Measurements from ENCODE around the gene SLC35G4. TPM values are rescaled to one million over a fixed set of nuclear protein-coding genes. Genes with fewer than 3 reads are reported as not detected.

Gene SLC35G4
- total RNA-seq, 1 experiment from 2014 or later = not detected

- H2AK5ac ChIP-seq (ENCODE audit: insufficient read length, low read length) = no peak overlapping the region
- H2AFZ ChIP-seq (ENCODE audit: low read length) = no peak overlapping the region
- H3K23ac ChIP-seq (ENCODE audit: insufficient read length, low read depth, low read length) = no peak overlapping the region
- no peak overlapping the region for H2BK12ac ChIP-seq (ENCODE audit: insufficient read length, low read depth, low read length)
- TF ChIP-seq, protein P1, sequence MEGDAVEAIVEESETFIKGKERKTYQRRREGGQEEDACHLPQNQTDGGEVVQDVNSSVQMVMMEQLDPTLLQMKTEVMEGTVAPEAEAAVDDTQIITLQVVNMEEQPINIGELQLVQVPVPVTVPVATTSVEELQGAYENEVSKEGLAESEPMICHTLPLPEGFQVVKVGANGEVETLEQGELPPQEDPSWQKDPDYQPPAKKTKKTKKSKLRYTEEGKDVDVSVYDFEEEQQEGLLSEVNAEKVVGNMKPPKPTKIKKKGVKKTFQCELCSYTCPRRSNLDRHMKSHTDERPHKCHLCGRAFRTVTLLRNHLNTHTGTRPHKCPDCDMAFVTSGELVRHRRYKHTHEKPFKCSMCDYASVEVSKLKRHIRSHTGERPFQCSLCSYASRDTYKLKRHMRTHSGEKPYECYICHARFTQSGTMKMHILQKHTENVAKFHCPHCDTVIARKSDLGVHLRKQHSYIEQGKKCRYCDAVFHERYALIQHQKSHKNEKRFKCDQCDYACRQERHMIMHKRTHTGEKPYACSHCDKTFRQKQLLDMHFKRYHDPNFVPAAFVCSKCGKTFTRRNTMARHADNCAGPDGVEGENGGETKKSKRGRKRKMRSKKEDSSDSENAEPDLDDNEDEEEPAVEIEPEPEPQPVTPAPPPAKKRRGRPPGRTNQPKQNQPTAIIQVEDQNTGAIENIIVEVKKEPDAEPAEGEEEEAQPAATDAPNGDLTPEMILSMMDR (conservative IDR thresholded peaks at IDR 0.05) = no peak
- peaks cover 13 to 24% of the 10 kb centered on the region in 2 experiments; a peak in 4 of 5 replicates for H3K9me3 Mint-ChIP-seq
- no peak overlapping the region for H3K9ac ChIP-seq (ENCODE audit: extremely low read depth, insufficient read length, low read length)
- no peak overlapping the region for H3T11ph ChIP-seq (ENCODE audit: low read length)
- no peak overlapping the region for H3K4ac ChIP-seq (ENCODE audit: low read depth, low read length)
- H3K36me3 Mint-ChIP-seq (ENCODE audit: insufficient read depth in 1 of 3, low read depth in 3 of 3) = peaks cover 0 to 20% (median 3%) of the 10 kb centered on the region in 3 experiments; a peak in 5 of 7 replicates
- H3K4me2 ChIP-seq (ENCODE audit: insufficient read depth, insufficient read length, low read length) = no peak overlapping the region
- H2BK5ac ChIP-seq (ENCODE audit: insufficient read length, low read length) = no peak overlapping the region
- H3K27ac ChIP-seq (ENCODE audit: insufficient read length, low read depth, low read length) = no peak overlapping the region
- H3K9me3 ChIP-seq (ENCODE audit: control insufficient read depth, low read depth, low read length) = no peaks in the 10 kb centered on the region
- H3K4me3 Mint-ChIP-seq = no peak overlapping the region
- H3K23me2 ChIP-seq (ENCODE audit: insufficient read length, low read depth, low read length, poor library complexity, severe bottlenecking) = no peaks in the 10 kb centered on the region
- no peaks in the 10 kb centered on the region for H4K20me1 ChIP-seq (ENCODE audit: control insufficient read depth, insufficient read depth, insufficient read length)
- H3K4me1 Mint-ChIP-seq = peaks cover 13 to 20% of the 10 kb centered on the region in 2 experiments
- no peaks in the 10 kb centered on the region for H3K79me1 ChIP-seq (ENCODE audit: insufficient read depth, low read depth, low read length, poor library complexity, severe bottlenecking)
- DNase-seq = no peak
- no peak overlapping the region for H4K91ac ChIP-seq (ENCODE audit: insufficient read length, low read depth, low read length)
- WGBS (ENCODE audit: extremely low coverage, insufficient read length, low lambda C conversion rate) = no CpG with 5 or more reads among the region's 3 CpGs
- H3K79me2 ChIP-seq (ENCODE audit: insufficient read depth, low read length) = no peaks in the 10 kb centered on the region
- no peak overlapping the region for H3K56ac ChIP-seq (ENCODE audit: insufficient read length, low read depth, low read length)
- no peak overlapping the region for H4K8ac ChIP-seq (replicated peaks; ENCODE audit: insufficient read length, low read depth, low read length)
- H3K27ac Mint-ChIP-seq = no peak overlapping the region
- no peak overlapping the region for H2BK120ac ChIP-seq (ENCODE audit: low read depth, low read length, poor library complexity, severe bottlenecking)
- no peaks in the 10 kb centered on the region for H3K27me3 Mint-ChIP-seq (ENCODE audit: low read depth)
- no peak overlapping the region for H4K5ac ChIP-seq (ENCODE audit: insufficient read length, low read depth, low read length)
- H3K18ac ChIP-seq (ENCODE audit: insufficient read length, low read depth, low read length) = no peak overlapping the region
- H3K14ac ChIP-seq (ENCODE audit: insufficient read depth, low read length) = no peak overlapping the region
- no peak overlapping the region for H2BK20ac ChIP-seq (ENCODE audit: low read depth, low read length, poor library complexity, severe bottlenecking)
- no peaks in the 10 kb centered on the region; the same call in 1 of the 2 replicates for H3K27me3 ChIP-seq (ENCODE audit: insufficient read depth, low read length)
- H2BK15ac ChIP-seq (ENCODE audit: low read depth, low read length) = no peak overlapping the region
- H3K4me1 ChIP-seq (ENCODE audit: insufficient read depth, low read length) = no peaks in the 10 kb centered on the region
Observed at GRCh38 chr18:11587846-11588245, 21.6 kb upstream of the SLC35G4 start.
